Measurements from ENCODE around the gene ZBTB12. TPM values are rescaled to one million over a fixed set of nuclear protein-coding genes. Genes with fewer than 3 reads are reported as not detected.

The ZBTB12 gene
- total RNA-seq = 1 to 10 TPM; 1.3 to 1.8 TPM

GRCh38 chr6:31901953-31902643 lies at the start of gene ZBTB12:
TSS of gene ZBTB12 (minus strand) at chr6:31902086. CDS start at chr6:31901305, 781 bp downstream.
- POLR2A ChIA-PET = no interaction called here

GRCh38 chr6:31949926-31950548 lies 48.2 kb upstream of the ZBTB12 start:
- Mint-ChIP-seq H3K36me3 (ENCODE audit: low read depth) (peaks cover 26% of the 10 kb centered on the region), H3K4me3 (no peak overlapping the region), H3K9me3 (no peaks in the 10 kb centered on the region), H3K27me3 (no peaks in the 10 kb centered on the region), H3K27ac (no peak overlapping the region), H3K4me1 (no peaks in the 10 kb centered on the region)
- ChIA-PET CTCF (interaction anchor here (1.0 to 1.5 kb wide), 3 partner anchors 12 to 52 kb away, joined by 3 to 5 read pairs (median 4); no protein-coding TSS in a partner anchor), POLR2A (no interaction called here)
- DNase-seq = no peak

More at GRCh38 chr6:31901953-31902643, at the start of gene ZBTB12:
- CTCF ChIA-PET = no interaction called here
- DNase-seq = peak; percentile 80
- H3K27ac Mint-ChIP-seq = peak within 1 kb of the TSS; percentile 78
- peaks cover 30% of the 10 kb centered on the region for H3K4me1 Mint-ChIP-seq
- peaks cover 5% of the 10 kb centered on the region for H3K36me3 Mint-ChIP-seq (ENCODE audit: low read depth)
- peaks cover 14% of the 10 kb centered on the region for H3K27me3 Mint-ChIP-seq
- H3K9me3 Mint-ChIP-seq = no peaks in the 10 kb centered on the region
- peak within 1 kb of the TSS; percentile 74 for H3K4me3 Mint-ChIP-seq

GRCh38 chr6:31948753-31949413 lies 47.0 kb upstream of the ZBTB12 start:
- Mint-ChIP-seq H3K27ac (no peak overlapping the region), H3K4me1 (no peaks in the 10 kb centered on the region), H3K36me3 (ENCODE audit: low read depth) (peaks cover 17% of the 10 kb centered on the region), H3K9me3 (no peaks in the 10 kb centered on the region), H3K27me3 (peaks cover 2% of the 10 kb centered on the region), H3K4me3 (no peak overlapping the region)
- no peak for DNase-seq
- CTCF ChIA-PET = interaction anchor here (1.1 kb wide), 1 partner anchor 11 kb away, joined by 3 read pairs; no protein-coding TSS in a partner anchor
- POLR2A ChIA-PET = no interaction called here

- POLR2A ChIA-PET = no interaction called here
- no peak overlapping the region for H3K4me3 Mint-ChIP-seq
- H3K36me3 Mint-ChIP-seq (ENCODE audit: low read depth) = peaks cover 11% of the 10 kb centered on the region
- no peaks in the 10 kb centered on the region for H3K9me3 Mint-ChIP-seq
- CTCF ChIA-PET = interaction anchor here (1.1 kb wide), 2 partner anchors 11 kb away, joined by 3 read pairs; partner anchors contain the start of gene SKIC2
- no peaks in the 10 kb centered on the region for H3K4me1 Mint-ChIP-seq
- H3K27me3 Mint-ChIP-seq = peaks cover 2% of the 10 kb centered on the region
- no peak for DNase-seq
- H3K27ac Mint-ChIP-seq = no peak overlapping the region
These were observed 46.4 kb upstream of the ZBTB12 start for GRCh38 chr6:31948306-31948705.

- peaks cover 2% of the 10 kb centered on the region for H3K27me3 Mint-ChIP-seq
- peaks cover 6% of the 10 kb centered on the region for H3K36me3 Mint-ChIP-seq (ENCODE audit: low read depth)
- CTCF ChIA-PET = interaction anchor here (1.1 kb wide), 1 partner anchor 12 kb away, joined by 3 read pairs; the partner anchor contains the start of gene SKIC2
- H3K4me1 Mint-ChIP-seq = no peaks in the 10 kb centered on the region
- no peak overlapping the region for H3K4me3 Mint-ChIP-seq
- no peaks in the 10 kb centered on the region for H3K9me3 Mint-ChIP-seq
- DNase-seq = no peak
- no peak overlapping the region for H3K27ac Mint-ChIP-seq
- POLR2A ChIA-PET = no interaction called here
These were observed 46.0 kb upstream of the ZBTB12 start for GRCh38 chr6:31947864-31948263.

- Mint-ChIP-seq H3K4me3 (no peak overlapping the region), H3K36me3 (ENCODE audit: low read depth) (peaks cover 3% of the 10 kb centered on the region), H3K27ac (no peak overlapping the region), H3K9me3 (no peaks in the 10 kb centered on the region), H3K4me1 (no peaks in the 10 kb centered on the region), H3K27me3 (peaks cover 2% of the 10 kb centered on the region)
- ChIA-PET POLR2A (no interaction called here), CTCF (interaction anchor here (1.1 kb wide), 1 partner anchor 12 kb away, joined by 3 read pairs; the partner anchor contains the start of gene SKIC2)
- DNase-seq = no peak
These were observed 45.3 kb upstream of the ZBTB12 start for GRCh38 chr6:31947070-31947675.

GRCh38 chr6:31946370-31946885 lies 44.5 kb upstream of the ZBTB12 start:
- CTCF ChIA-PET = no interaction called here
- Mint-ChIP-seq H3K27ac (no peak overlapping the region), H3K36me3 (ENCODE audit: low read depth) (peaks cover 3% of the 10 kb centered on the region), H3K27me3 (peaks cover 2% of the 10 kb centered on the region), H3K9me3 (no peaks in the 10 kb centered on the region), H3K4me3 (no peak overlapping the region), H3K4me1 (no peaks in the 10 kb centered on the region)
- DNase-seq = no peak
- POLR2A ChIA-PET = no interaction called here

GRCh38 chr6:31945507-31946369 lies 43.9 kb upstream of the ZBTB12 start, which contains the start of gene CFB:
TSS of gene CFB (plus strand) at chr6:31946095. CDS start at chr6:31946222, 127 bp downstream.
- Mint-ChIP-seq H3K9me3 (no peaks in the 10 kb centered on the region), H3K36me3 (ENCODE audit: low read depth) (peaks cover under 1% of the 10 kb centered on the region), H3K4me1 (no peaks in the 10 kb centered on the region), H3K27me3 (peaks cover 4% of the 10 kb centered on the region), H3K4me3 (no peak within 1 kb of the TSS), H3K27ac (no peak within 1 kb of the TSS)
- DNase-seq = no peak
- CTCF ChIA-PET = interaction anchor here (0.6 to 1.3 kb wide), 3 partner anchors 11 to 339 kb away, joined by 3 read pairs; partner anchors contain the start of gene ATF6B
- POLR2A ChIA-PET = interaction anchor here (0.6 kb wide), 1 partner anchor 25 kb away, joined by 3 read pairs; no protein-coding TSS in a partner anchor

- H3K36me3 Mint-ChIP-seq (ENCODE audit: low read depth) = no peaks in the 10 kb centered on the region
- H3K9me3 Mint-ChIP-seq = no peaks in the 10 kb centered on the region
- POLR2A ChIA-PET = interaction anchor here (0.6 kb wide), 1 partner anchor 25 kb away, joined by 3 read pairs; no protein-coding TSS in a partner anchor
- H3K4me3 Mint-ChIP-seq = no peak overlapping the region
- H3K4me1 Mint-ChIP-seq = no peaks in the 10 kb centered on the region
- no peak for DNase-seq
- H3K27ac Mint-ChIP-seq = no peak overlapping the region
- CTCF ChIA-PET = interaction anchor here (0.6 to 1.3 kb wide), 3 partner anchors 11 to 339 kb away, joined by 3 read pairs; partner anchors contain the start of gene ATF6B
- H3K27me3 Mint-ChIP-seq = peaks cover 9% of the 10 kb centered on the region
These were observed 43.2 kb upstream of the ZBTB12 start for GRCh38 chr6:31945154-31945506.

GRCh38 chr6:31943742-31944141 lies 41.9 kb upstream of the ZBTB12 start:
- POLR2A ChIA-PET = no interaction called here
- CTCF ChIA-PET = interaction anchor here (0.5 to 3.0 kb wide), 3 partner anchors 8 to 19 kb away, joined by 3 to 9 read pairs (median 4); no protein-coding TSS in a partner anchor

GRCh38 chr6:31940256-31940664 lies 38.4 kb upstream of the ZBTB12 start:
- Mint-ChIP-seq H3K4me3 (no peak overlapping the region), H3K36me3 (ENCODE audit: low read depth) (no peaks in the 10 kb centered on the region), H3K4me1 (no peaks in the 10 kb centered on the region), H3K27ac (no peak overlapping the region), H3K9me3 (no peaks in the 10 kb centered on the region), H3K27me3 (peaks cover 9% of the 10 kb centered on the region)
- DNase-seq = no peak
- ChIA-PET CTCF (interaction anchor here (0.6 kb wide), 1 partner anchor 727 kb away, joined by 3 read pairs; no protein-coding TSS in a partner anchor), POLR2A (no interaction called here)

More at GRCh38 chr6:31943742-31944141, 41.9 kb upstream of the ZBTB12 start:
- Mint-ChIP-seq H3K4me1 (no peaks in the 10 kb centered on the region), H3K27me3 (peaks cover 9% of the 10 kb centered on the region), H3K4me3 (no peak overlapping the region), H3K36me3 (ENCODE audit: low read depth) (no peaks in the 10 kb centered on the region), H3K9me3 (no peaks in the 10 kb centered on the region), H3K27ac (no peak overlapping the region)
- DNase-seq = no peak

Data from activated CD4-positive, alpha-beta T cell treated with anti-CD3 and anti-CD28 coated beads, Interleukin-2, amount 10 ng/mL, durations not matched to agents 7 days and 5 days (primary cell).